Stimulated activated CD4-positive, alpha-beta T cell treated with anti-CD3 and anti-CD28 coated beads, Interleukin-1b, Interleukin-23, amount 100 ng/mL, for 48 hours (primary cell): ENCODE measurements around the gene WNK2.
"Not testable (repeated sequence)": the region's sequence is repeated elsewhere in the genome, so short reads cannot be mapped to it uniquely, and the experiment has no call there.

ENCODE experiments used
- DNase-seq: peaks from one replicate; pipeline ENCODE4 v3.0.0-alpha.2; 2020

WNK2 gene

DNA sequence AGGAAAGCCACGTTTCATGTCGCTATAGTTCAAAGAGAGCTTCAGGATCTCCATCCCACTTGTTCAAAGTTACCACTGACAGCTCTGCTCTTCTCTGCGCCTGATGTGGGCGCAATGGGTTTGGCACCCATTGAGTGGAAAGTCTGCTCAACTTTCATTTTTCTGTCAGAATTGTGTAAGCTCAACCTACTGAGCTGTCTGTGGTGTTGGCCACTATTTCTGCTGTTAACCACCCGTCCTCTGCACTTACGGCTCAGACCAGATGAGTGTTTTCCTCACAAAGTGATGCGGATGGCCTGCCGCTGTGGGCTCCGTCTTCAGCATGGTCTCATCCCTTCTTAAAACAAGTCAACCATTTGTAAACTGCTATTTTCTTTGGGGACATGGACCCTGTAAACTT lies 131.2 kb downstream of the WNK2 start:
- DNase-seq = no peak

- no peak for DNase-seq
These were observed 132.0 kb downstream of the WNK2 start for GRCh38 chr9:93315960-93316359.

GRCh38 chr9:93316726-93317494 lies 133.0 kb downstream of the WNK2 start:
- no peak for DNase-seq

DNA sequence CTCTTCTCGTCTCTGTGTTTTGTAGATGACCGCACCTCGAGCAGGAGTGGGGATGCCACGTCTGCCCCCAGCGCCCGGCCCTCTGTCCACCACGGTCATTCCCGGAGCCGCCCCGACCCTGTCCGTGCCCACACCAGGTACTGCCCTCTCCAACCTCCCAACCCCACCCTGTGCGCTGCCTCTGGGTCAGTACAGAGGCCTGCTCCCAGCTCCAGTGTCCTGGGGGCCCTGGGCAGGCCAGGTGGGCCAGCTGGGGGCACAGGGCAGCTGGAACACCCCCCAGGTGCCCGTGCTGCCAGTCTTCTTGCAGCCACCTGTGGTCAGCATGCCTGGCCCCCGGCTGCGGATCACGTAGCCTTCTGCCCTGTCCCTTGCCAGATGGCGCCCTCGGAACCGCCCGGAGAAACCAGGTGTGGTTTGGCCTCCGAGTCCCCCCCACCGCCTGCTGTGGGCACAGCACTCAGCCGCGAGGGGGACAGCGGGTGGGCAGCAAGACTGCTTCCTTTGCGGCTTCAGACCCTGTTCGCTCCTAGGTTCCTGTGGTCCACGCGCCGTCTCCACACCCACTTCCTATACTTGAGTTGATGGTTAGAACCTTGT lies 133.7 kb downstream of the WNK2 start:
- DNase-seq = no peak

- DNase-seq = no peak
These were observed 134.5 kb downstream of the WNK2 start for GRCh38 chr9:93318480-93318879.

- DNase-seq = no peak
These were observed 135.5 kb downstream of the WNK2 start for GRCh38 chr9:93319301-93319991.

DNA sequence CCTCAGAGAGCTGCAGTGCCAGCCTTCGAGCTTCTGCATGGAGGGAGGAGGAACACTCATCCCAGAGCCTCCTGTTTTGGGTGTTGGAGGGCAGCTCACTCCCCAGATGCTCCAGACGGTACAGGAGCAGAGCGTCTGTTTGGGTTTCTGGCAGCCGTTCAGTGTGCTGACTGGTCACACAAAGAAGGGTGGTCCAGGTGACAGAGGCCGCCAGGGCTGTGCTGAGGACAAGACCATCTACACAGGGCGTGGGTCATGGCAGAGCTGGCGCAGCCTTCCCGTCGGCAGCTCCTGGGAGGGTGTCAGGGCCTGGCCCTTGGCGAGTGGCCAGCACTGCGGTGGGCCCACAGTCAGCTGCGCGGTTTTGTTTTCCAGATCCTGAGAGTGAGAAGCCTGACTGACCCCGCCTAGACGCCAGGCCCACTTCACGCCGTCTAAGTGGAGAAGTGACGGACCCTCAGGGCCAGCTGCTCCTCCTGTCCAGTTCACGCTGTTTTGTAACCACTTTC lies 136.1 kb downstream of the WNK2 start:
- no peak for DNase-seq

- DNase-seq = no peak
These were observed 136.8 kb downstream of the WNK2 start for GRCh38 chr9:93320591-93321219.

GRCh38 chr9:93321220-93321610 lies 137.3 kb downstream of the WNK2 start:
- no peak for DNase-seq

- not testable (repeated sequence) for DNase-seq
These were observed 139.6 kb downstream of the WNK2 start for GRCh38 chr9:93323446-93323954.

GRCh38 chr9:93324191-93324834 lies 140.4 kb downstream of the WNK2 start:
- no peak for DNase-seq

DNA sequence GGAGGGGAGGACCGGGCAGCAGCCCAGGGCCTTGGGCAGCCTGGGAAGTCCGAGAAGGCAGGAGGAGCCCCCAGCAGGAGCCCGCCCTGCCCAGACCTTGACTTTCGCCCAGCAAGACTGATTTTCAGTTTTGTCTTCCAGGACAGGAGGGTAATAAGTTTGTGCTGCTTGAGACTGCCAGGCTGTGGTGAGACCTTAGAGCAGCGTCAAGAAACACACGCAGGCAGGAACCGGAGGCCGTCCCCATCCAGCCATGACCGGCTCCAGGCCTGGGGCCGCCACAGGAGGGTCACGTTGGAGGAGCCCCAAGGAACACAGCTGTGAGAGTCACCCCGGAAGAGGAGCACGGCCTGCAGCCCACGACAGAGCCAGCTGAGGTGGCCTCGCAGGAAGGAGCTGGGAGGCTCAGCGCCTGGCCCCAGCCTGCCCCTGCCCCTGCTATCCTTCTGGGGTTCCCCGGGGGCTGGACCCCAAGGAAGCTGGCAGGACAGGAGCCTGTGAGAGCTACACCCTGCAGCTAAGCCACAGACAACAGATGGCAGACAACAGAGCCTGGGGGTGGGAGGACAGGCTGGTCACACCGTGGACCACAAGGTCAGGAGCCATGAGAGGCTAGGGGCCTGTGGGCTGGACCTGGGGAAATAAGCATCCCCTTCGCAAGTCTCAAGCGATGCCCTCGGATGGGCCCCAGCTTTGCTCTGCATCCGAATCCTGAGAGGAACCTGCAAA lies 141.5 kb downstream of the WNK2 start:
- DNase-seq = no peak

DNA sequence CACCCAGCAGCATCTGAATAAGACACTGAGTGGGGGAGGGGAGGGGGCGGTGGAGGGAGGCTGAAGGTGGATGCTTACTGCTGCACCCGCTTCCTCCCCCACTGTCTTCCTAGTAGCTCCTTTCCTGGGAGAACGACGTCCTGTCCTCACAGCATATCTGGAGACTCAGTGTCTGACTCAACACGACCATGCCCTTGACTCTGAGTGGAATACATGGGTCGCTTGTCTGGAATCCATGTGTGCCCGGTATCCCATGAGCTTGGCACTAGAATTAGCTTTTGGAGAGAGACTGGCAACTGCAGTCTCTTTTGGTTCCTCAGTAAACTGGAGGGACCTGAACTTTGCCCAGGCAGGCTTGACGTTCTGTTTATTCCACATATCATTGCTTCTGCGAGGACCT lies 142.1 kb downstream of the WNK2 start:
- DNase-seq = no peak

- DNase-seq = no peak
These were observed 142.7 kb downstream of the WNK2 start for GRCh38 chr9:93326654-93327053.

DNA sequence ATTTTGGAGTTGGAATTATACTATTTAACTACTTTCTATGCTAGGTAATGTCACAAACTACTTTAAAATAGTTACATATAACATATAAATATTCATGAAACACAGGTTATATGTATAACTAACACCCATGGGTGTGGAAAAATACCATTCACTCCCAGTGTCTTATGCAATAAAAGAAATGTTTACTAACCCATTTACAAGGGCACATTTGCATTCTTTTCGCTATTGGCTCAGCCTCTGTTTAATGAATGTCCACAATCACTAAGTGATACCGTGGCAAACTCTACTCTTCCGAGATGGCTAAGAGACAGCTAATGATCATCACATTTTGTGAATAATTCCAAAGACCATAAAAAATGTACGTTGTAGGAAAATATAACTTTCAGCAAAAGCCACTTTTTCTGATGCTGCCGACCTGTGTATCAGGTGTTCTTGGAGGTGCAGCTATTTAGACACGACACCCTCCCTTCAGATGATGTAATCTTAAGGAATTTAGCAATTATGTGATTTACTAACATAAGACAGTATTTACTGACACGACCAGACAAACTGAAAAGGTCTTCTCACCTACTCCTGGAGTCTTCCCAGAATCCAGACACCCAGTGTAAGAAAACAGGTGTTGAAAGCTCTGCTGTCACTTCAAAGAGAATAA lies 145.8 kb downstream of the WNK2 start:
- no peak for DNase-seq

- no peak for DNase-seq
These were observed 148.4 kb downstream of the WNK2 start for GRCh38 chr9:93332317-93332716.

DNA sequence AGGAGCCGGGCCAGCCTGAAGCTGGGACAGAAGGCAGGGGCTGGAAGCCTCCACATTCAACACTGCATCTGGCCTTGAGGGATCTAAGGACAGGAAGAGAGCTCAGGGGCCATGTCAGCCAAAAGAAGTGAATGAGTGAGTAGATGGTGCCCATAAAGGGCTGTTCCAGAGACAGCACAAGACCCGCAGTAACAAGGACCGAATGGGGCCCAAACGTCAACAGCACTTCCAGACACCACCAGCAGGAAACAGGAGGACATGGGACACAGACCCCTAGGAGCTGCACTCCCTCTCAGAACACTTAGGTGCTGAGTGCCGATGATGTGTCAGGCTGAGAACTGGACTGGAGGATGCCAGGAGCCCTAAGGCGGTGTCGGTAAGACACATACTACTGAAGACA lies 152.8 kb downstream of the WNK2 start:
- DNase-seq = no peak

DNA sequence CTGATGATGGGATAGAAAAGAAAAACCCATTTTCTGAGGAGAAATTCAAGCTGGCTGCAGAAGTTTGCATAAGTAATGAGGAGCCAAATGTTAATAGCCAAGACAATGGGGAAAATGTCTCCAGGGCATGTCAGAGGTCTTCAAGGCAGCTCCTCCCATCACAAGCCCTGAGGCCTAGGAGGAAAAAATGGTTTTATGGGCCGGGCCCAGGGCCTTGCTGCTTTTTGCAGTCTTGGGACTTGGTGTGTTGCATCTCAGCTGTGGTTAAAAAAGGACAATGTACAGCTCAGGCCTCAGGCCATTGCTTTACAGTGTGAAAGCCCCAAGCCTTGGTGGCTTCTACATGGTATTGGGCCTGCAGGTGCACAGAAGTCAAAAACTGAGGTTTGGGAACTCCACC lies 154.3 kb downstream of the WNK2 start:
- not testable (repeated sequence) for DNase-seq

DNA sequence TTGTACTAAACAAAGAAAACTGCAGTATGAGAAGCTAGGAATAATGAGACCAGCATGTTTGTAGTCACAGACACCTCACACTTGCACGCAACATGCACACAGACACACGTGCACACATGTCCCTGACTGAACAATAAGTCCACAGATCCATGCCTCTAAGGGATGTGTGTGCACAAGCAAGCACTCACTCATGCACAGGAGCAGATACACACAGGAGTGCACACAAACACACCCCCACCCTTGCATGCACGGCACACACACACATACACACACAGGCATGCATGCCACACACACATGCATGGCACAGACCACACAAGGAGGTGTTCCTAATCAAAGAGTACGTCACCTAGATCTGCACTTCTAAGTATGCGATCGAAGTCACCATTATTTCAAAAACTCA lies 156.2 kb downstream of the WNK2 start:
- no peak for DNase-seq

DNA sequence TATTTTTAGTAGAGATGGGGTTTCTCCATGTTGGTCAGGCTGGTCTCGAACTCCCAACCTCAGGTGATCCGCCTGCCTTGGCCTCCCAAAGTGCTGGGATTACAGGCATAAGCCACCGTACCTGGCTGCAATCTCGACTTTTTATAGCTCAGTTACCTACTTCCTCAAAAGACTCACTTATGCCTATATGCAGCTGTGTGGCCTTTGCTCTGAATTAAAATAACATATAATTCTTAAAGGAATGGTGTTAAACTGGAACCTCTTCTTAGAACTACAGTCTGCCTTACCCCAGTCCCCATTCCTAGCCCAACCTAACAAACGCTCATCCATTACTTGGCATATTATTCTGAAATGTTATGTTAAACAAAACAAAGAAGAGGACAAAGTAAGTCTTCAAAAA lies 157.9 kb downstream of the WNK2 start:
- not testable (repeated sequence) for DNase-seq

DNA sequence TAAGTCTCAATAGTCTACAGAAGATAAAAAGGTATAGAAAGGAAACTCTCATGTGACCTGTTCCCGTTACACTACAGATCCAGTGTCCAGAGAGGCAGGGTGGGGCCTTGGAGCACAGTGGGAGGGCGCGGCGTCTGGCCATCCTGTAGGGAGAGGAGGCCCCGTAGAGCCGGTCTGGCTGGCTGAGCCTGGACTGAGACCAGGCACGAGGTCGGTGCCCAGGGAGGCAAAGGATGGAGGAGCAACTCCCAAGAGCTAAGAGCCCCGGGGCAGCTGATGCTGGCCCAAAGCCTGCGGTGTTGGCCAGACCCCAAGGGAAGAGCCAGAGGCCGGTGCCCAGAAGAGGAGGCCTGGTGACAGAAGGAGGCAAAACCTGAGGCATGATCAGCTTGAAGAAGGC lies 158.5 kb downstream of the WNK2 start:
- not testable (repeated sequence) for DNase-seq
